PC-9 (cell line): ENCODE results near the gene RBM39.
"Not testable (repeated sequence)": the region's sequence is repeated elsewhere in the genome, so short reads cannot be mapped to it uniquely, and the experiment has no call there.

Experiments
- CTCF ChIP-seq: fragments of 200-600 bp; sonication (generic); conservative IDR thresholded peaks from 2 replicates; pipeline ENCODE4 v1.6.1; 2017; ENCODE audit warnings: mixed run types, antibody characterized with exemption, mild to moderate bottlenecking, moderate library complexity
- EZH2 ChIP-seq: fragments of 200-600 bp; sonication (generic); IDR thresholded peaks from 2 replicates; pipeline ENCODE4 v1.8.0; 2017; ENCODE audit warnings: antibody characterized with exemption, low read depth

GRCh38 chr20:35785541-35785940 lies 43.5 kb upstream of the RBM39 start:
- TF ChIP-seq EZH2, CTCF: not testable (repeated sequence)
